H9 (cell line): Measurements from ENCODE around the gene CCSER2. TPM values are rescaled to one million over a fixed set of nuclear protein-coding genes. Genes with fewer than 3 reads are reported as not detected.
"Not testable (repeated sequence)": the region's sequence is repeated elsewhere in the genome, so short reads cannot be mapped to it uniquely, and the experiment has no call there.

Experiments
- DNase-seq: peaks from one replicate; pipeline ENCODE4 v3.0.0-alpha.2; 2017
- H2AFZ ChIP-seq: one replicate; pipeline ENCODE4 v1.6.1; 2013; ENCODE audit warnings: mild to moderate bottlenecking, low read length, control low read depth, moderate library complexity
- H2AK5ac ChIP-seq: 2 replicates; pipeline ENCODE4 v1.6.1; 2013; ENCODE audit warnings: low read length, control low read depth, mixed read lengths; ENCODE audit not compliant: insufficient read length
- H2BK120ac ChIP-seq: one replicate; pipeline ENCODE4 v1.6.1; 2013; ENCODE audit warnings: low read depth, mild to moderate bottlenecking, low read length, control low read depth, inconsistent platforms; ENCODE audit not compliant: poor library complexity, severe bottlenecking
- H2BK12ac ChIP-seq: 2 replicates; pipeline ENCODE4 v1.6.1; 2013; ENCODE audit warnings: low read length, control low read depth, mixed read lengths, low read depth; ENCODE audit not compliant: insufficient read length
- H2BK15ac ChIP-seq: 2 replicates; pipeline ENCODE4 v1.6.1; 2013; ENCODE audit warnings: low read depth, low read length, control low read depth
- H2BK20ac ChIP-seq: one replicate; pipeline ENCODE4 v1.6.1; 2013; ENCODE audit warnings: low read depth, mild to moderate bottlenecking, low read length, control low read depth, inconsistent platforms; ENCODE audit not compliant: poor library complexity, severe bottlenecking
- H2BK5ac ChIP-seq: 2 replicates; pipeline ENCODE4 v1.6.1; 2013; ENCODE audit warnings: low read length, control low read depth, mixed read lengths; ENCODE audit not compliant: insufficient read length
- H3K14ac ChIP-seq: 2 replicates; pipeline ENCODE4 v1.6.1; 2013; ENCODE audit warnings: low read length, control low read depth; ENCODE audit not compliant: insufficient read depth
- H3K18ac ChIP-seq: 2 replicates; pipeline ENCODE4 v1.6.1; 2013; ENCODE audit warnings: low read depth, mild to moderate bottlenecking, mixed read lengths, low read length, control low read depth; ENCODE audit not compliant: insufficient read length
- H3K23ac ChIP-seq: 2 replicates; pipeline ENCODE4 v1.6.1; 2013; ENCODE audit warnings: low read length, control low read depth, mixed read lengths, low read depth; ENCODE audit not compliant: insufficient read length
- H3K23me2 ChIP-seq: 2 replicates; pipeline ENCODE4 v1.6.1; 2013; ENCODE audit warnings: low read depth, mild to moderate bottlenecking, mixed read lengths, low read length, control low read depth; ENCODE audit not compliant: insufficient read length, poor library complexity, severe bottlenecking
- H3K27ac ChIP-seq: 2 replicates; pipeline ENCODE4 v1.5.1; 2013; ENCODE audit warnings: low read length, control low read depth, mixed read lengths, low read depth; ENCODE audit not compliant: insufficient read length
- H3K27me3 ChIP-seq: 2 replicates; pipeline ENCODE4 v1.6.1; 2013; ENCODE audit warnings: low read length, control low read depth, inconsistent platforms; ENCODE audit not compliant: insufficient read depth
- H3K4ac ChIP-seq: 2 replicates; pipeline ENCODE4 v1.6.1; 2013; ENCODE audit warnings: low read depth, mild to moderate bottlenecking, control low read depth, inconsistent platforms, low read length, moderate library complexity
- H3K4me1 ChIP-seq: 2 replicates; pipeline ENCODE4 v1.6.1; 2013; ENCODE audit warnings: low read length, control low read depth, inconsistent platforms; ENCODE audit not compliant: insufficient read depth
- H3K4me2 ChIP-seq: 2 replicates; pipeline ENCODE4 v1.6.1; 2013; ENCODE audit warnings: low read length, control low read depth, mixed read lengths; ENCODE audit not compliant: insufficient read length, insufficient read depth
- H3K56ac ChIP-seq: 2 replicates; pipeline ENCODE4 v1.6.1; 2013; ENCODE audit warnings: low read depth, mild to moderate bottlenecking, mixed read lengths, low read length, control low read depth; ENCODE audit not compliant: insufficient read length
- H3K79me1 ChIP-seq: 2 replicates; pipeline ENCODE4 v1.6.1; 2013; ENCODE audit warnings: low read depth, mild to moderate bottlenecking, moderate library complexity, low read length, control low read depth, inconsistent platforms; ENCODE audit not compliant: insufficient read depth, poor library complexity, severe bottlenecking
- H3K79me2 ChIP-seq: 2 replicates; pipeline ENCODE4 v1.6.1; 2013; ENCODE audit warnings: low read length, control low read depth, inconsistent platforms; ENCODE audit not compliant: insufficient read depth
- H3K9ac ChIP-seq: 2 replicates; pipeline ENCODE4 v1.6.1; 2013; ENCODE audit warnings: low read length, control low read depth, mixed read lengths; ENCODE audit not compliant: insufficient read length; ENCODE audit errors: extremely low read depth
- H3K9me3 ChIP-seq: one replicate; pipeline ENCODE4 v1.6.1; 2013; ENCODE audit warnings: low read depth, low read length, inconsistent platforms; ENCODE audit not compliant: control insufficient read depth
- H3T11ph ChIP-seq: one replicate; pipeline ENCODE4 v1.6.1; 2013; ENCODE audit warnings: mild to moderate bottlenecking, low read length, control low read depth, inconsistent platforms
- H4K20me1 ChIP-seq: one replicate; pipeline ENCODE4 v1.6.1; 2013; ENCODE audit not compliant: control insufficient read depth, insufficient read length, insufficient read depth
- H4K5ac ChIP-seq: 2 replicates; pipeline ENCODE4 v1.6.1; 2013; ENCODE audit warnings: low read depth, mild to moderate bottlenecking, mixed read lengths, low read length, control low read depth; ENCODE audit not compliant: insufficient read length
- H4K8ac ChIP-seq: replicated peaks from 2 replicates; pipeline ENCODE4 v1.6.1; 2013; ENCODE audit warnings: low read length, control low read depth, mixed read lengths, low read depth; ENCODE audit not compliant: insufficient read length
- H4K91ac ChIP-seq: 2 replicates; pipeline ENCODE4 v1.6.1; 2013; ENCODE audit warnings: low read depth, mild to moderate bottlenecking, moderate library complexity, mixed read lengths, low read length, control low read depth; ENCODE audit not compliant: insufficient read length
- H3K27ac Mint-ChIP-seq, 3 experiments: 2 replicates in 2 of 3; 3 replicates in 1 of 3; pipeline ENCODE4 v1.8.0; 2020 to 2021; ENCODE audit warnings: mixed read lengths in 3 of 3, mild to moderate bottlenecking in 1 of 3, moderate library complexity in 1 of 3
- H3K27me3 Mint-ChIP-seq: 2 replicates; pipeline ENCODE4 v1.8.0; 2021; ENCODE audit warnings: low read depth, mild to moderate bottlenecking, moderate library complexity, mixed read lengths
- H3K36me3 Mint-ChIP-seq, 3 experiments: 2 replicates in 2 of 3; 3 replicates in 1 of 3; pipeline ENCODE4 v1.8.0; 2020 to 2021; ENCODE audit warnings: low read depth in 3 of 3, mixed read lengths in 3 of 3; ENCODE audit not compliant: insufficient read depth in 1 of 3
- H3K4me1 Mint-ChIP-seq, 2 experiments: 2 replicates each; pipeline ENCODE4 v1.8.0; 2020; ENCODE audit warnings: mixed read lengths in 2 of 2
- H3K4me3 Mint-ChIP-seq, 2 experiments: 2 replicates in 1 of 2; 3 replicates in 1 of 2; pipeline ENCODE4 v1.8.0; 2020 to 2021; ENCODE audit warnings: mild to moderate bottlenecking in 2 of 2, mixed read lengths in 2 of 2, moderate library complexity in 1 of 2
- H3K9me3 Mint-ChIP-seq, 2 experiments: 2 replicates in 1 of 2; 3 replicates in 1 of 2; pipeline ENCODE4 v1.8.0; 2020; ENCODE audit warnings: mild to moderate bottlenecking in 2 of 2, mixed read lengths in 2 of 2, moderate library complexity in 1 of 2
- WGBS: extraction: QIAGEN DNeasy Blood & Tissue Kit; methylation state at CpG from one replicate; pipeline ENCODE4 v1.1.7; 2013; ENCODE audit warnings: missing lambda C conversion rate, low lambda C conversion rate, mixed read lengths; ENCODE audit not compliant: insufficient read length; ENCODE audit errors: extremely low coverage; 5-methylcytosine and 5-hydroxymethylcytosine counted together
- total RNA-seq: library from RNA; stranded (reverse); gene quantifications from 2 replicates; pipeline ENCODE4 v1.2.1, GENCODE V29; 2021
- TF ChIP-seq, protein P1 (sequence below): fragments of 200-600 bp; sonication (generic); conservative IDR thresholded peaks from 3 replicates; pipeline ENCODE4 v1.8.0; 2021; ENCODE audit warnings: antibody characterized with exemption, mild to moderate bottlenecking

The CCSER2 gene
- total RNA-seq, 1 experiment from 2014 or later = 22.2 TPM

- TF ChIP-seq, protein P1, sequence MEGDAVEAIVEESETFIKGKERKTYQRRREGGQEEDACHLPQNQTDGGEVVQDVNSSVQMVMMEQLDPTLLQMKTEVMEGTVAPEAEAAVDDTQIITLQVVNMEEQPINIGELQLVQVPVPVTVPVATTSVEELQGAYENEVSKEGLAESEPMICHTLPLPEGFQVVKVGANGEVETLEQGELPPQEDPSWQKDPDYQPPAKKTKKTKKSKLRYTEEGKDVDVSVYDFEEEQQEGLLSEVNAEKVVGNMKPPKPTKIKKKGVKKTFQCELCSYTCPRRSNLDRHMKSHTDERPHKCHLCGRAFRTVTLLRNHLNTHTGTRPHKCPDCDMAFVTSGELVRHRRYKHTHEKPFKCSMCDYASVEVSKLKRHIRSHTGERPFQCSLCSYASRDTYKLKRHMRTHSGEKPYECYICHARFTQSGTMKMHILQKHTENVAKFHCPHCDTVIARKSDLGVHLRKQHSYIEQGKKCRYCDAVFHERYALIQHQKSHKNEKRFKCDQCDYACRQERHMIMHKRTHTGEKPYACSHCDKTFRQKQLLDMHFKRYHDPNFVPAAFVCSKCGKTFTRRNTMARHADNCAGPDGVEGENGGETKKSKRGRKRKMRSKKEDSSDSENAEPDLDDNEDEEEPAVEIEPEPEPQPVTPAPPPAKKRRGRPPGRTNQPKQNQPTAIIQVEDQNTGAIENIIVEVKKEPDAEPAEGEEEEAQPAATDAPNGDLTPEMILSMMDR = no peak
- no peaks in the 10 kb centered on the region for H3K79me1 ChIP-seq
Observed at GRCh38 chr10:84497978-84498377, 169.6 kb downstream of the CCSER2 start.

GRCh38 chr10:84499039-84499438 is 170.7 kb downstream of the CCSER2 start:
- H2AFZ ChIP-seq, H3K27me3 Mint-ChIP-seq, H2BK5ac ChIP-seq, H3K23me2 ChIP-seq, H3K79me1 ChIP-seq, H2BK120ac ChIP-seq, H3K56ac ChIP-seq, H3K79me2 ChIP-seq, H3K27ac ChIP-seq, H3T11ph ChIP-seq, H3K4me1 ChIP-seq, H2BK12ac ChIP-seq, H3K4me3 Mint-ChIP-seq, H3K27me3 ChIP-seq, H3K4me2 ChIP-seq, H3K18ac ChIP-seq, H4K5ac ChIP-seq, H2BK15ac ChIP-seq, H3K14ac ChIP-seq, H3K23ac ChIP-seq, H3K9me3 ChIP-seq, H4K20me1 ChIP-seq, H2AK5ac ChIP-seq, H4K8ac ChIP-seq, H2BK20ac ChIP-seq, H3K36me3 Mint-ChIP-seq, DNase-seq, H3K9ac ChIP-seq, H3K9me3 Mint-ChIP-seq, H3K4ac ChIP-seq, H3K27ac Mint-ChIP-seq, H4K91ac ChIP-seq: not testable (repeated sequence)
- WGBS = no CpG with 5 or more reads among the region's 9 CpGs
- peaks cover 20 to 30% of the 10 kb centered on the region in 2 experiments for H3K4me1 Mint-ChIP-seq

More at GRCh38 chr10:84497978-84498377, 169.6 kb downstream of the CCSER2 start:
- peaks cover 2% of the 10 kb centered on the region; the same call in 1 of the 2 replicates for H3K4me1 ChIP-seq
- H4K20me1 ChIP-seq = no peaks in the 10 kb centered on the region
- H3K18ac ChIP-seq = no peak overlapping the region
- H3K14ac ChIP-seq = no peak overlapping the region
- H2AK5ac ChIP-seq = no peak overlapping the region
- H3T11ph ChIP-seq = no peak overlapping the region
- H2BK5ac ChIP-seq = no peak overlapping the region
- H2BK12ac ChIP-seq = no peak overlapping the region
- H3K4me1 Mint-ChIP-seq = peaks cover 23 to 37% of the 10 kb centered on the region in 2 experiments
- no peak overlapping the region for H3K4me2 ChIP-seq
- H3K56ac ChIP-seq = no peak overlapping the region
- no peaks in the 10 kb centered on the region for H3K27me3 ChIP-seq
- H3K27ac Mint-ChIP-seq = no peak overlapping the region
- H3K23me2 ChIP-seq = no peaks in the 10 kb centered on the region
- no peak overlapping the region for H3K4ac ChIP-seq
- DNase-seq = no peak
- no peaks in the 10 kb centered on the region for H3K9me3 ChIP-seq
- no peak overlapping the region for H3K9ac ChIP-seq
- H3K9me3 Mint-ChIP-seq = no peaks in the 10 kb centered on the region
- H3K23ac ChIP-seq = no peak overlapping the region
- no peaks in the 10 kb centered on the region for H3K79me2 ChIP-seq
- WGBS = no CpG with 5 or more reads among the region's 1 CpG
- H3K27ac ChIP-seq = no peak overlapping the region
- no peak overlapping the region for H2BK120ac ChIP-seq
- H2AFZ ChIP-seq = no peak overlapping the region
- H3K4me3 Mint-ChIP-seq = no peak overlapping the region
- no peaks in the 10 kb centered on the region for H3K27me3 Mint-ChIP-seq
- no peak overlapping the region for H4K91ac ChIP-seq
- peaks cover 0 to 4% (median 0%) of the 10 kb centered on the region in 3 experiments; a peak in 1 of 7 replicates for H3K36me3 Mint-ChIP-seq
- no peak overlapping the region for H2BK15ac ChIP-seq
- H2BK20ac ChIP-seq = no peak overlapping the region
- no peak overlapping the region for H4K8ac ChIP-seq
- H4K5ac ChIP-seq = no peak overlapping the region
